NCI-H187 (cell line): ENCODE results near the gene SENP5.
A peak's percentile ranks its signal among the peaks of the same experiment; 100 is the strongest.

Experiments
- DNase-seq, 2 experiments: peaks; one replicate each; lab custom pipeline; 2025; lab: John Stamatoyannopoulos, UW

The SENP5 gene

GRCh38 chr3:196889844-196890708, 22.4 kb downstream of the SENP5 start:
- DNase-seq, result no peak

GRCh38 chr3:196894557-196895295, 27.0 kb downstream of the SENP5 start:
- DNase-seq, result no peak

DNA sequence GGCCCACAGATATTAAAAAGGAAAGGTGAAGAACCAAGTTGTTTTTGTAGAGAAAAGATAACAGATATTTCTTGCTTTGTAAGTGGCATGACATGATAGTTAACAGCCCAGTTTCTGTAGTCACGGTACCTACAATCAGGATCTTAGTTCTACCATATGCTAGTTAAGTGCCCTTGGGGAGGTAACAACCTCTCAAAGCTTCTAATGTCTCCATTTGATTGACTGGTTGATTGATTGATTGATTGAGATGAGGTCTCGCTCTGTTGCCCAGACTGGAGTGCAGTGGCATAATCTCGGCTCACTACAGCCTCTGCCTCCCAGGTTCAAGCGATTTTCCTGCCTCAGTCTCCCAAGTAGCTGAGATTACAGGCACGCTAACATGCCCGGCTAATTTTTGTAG, 28.5 kb downstream of the SENP5 start:
- no peak for DNase-seq

GRCh38 chr3:196901768-196902167, 34.0 kb downstream of the SENP5 start:
- no peak for DNase-seq

DNA sequence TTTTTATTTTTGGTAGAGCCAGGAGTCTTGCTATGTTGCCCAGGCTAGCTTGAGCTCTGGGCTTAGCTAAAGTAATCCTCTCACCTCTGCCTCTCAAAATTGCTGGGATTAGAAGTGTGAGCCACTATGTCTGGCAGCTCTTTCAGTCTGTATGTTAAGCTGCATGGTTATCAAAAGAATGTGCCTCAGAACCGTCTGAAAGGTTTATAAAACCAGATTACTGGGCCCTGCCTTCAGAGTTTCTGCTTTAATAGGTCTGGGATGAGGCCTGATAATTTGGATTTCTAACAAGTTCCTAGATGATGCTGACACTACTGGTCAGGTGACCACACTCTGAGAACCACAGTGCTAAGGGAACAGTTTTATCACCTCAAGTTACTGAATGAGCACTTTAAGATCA, 34.6 kb downstream of the SENP5 start:
- no peak for DNase-seq

DNA sequence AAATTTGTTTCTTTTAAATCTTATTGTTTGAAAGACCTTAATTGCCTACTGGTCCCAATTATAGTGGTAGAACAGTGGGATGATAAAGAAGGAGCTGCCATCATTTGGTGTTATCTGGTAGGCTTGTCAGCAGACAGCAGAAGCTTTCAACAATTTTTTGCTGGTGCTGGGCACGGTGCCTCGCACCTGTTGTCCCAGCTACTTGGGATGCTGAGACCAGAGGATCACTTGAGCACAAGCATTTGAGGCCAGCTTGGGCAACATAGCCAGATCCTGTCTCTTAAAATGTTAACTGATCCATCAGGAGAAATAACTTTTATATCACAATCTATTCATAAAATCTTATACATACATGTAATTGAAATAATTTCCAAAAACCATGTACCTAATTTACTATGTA, 36.0 kb downstream of the SENP5 start:
- DNase-seq, result no peak

DNA sequence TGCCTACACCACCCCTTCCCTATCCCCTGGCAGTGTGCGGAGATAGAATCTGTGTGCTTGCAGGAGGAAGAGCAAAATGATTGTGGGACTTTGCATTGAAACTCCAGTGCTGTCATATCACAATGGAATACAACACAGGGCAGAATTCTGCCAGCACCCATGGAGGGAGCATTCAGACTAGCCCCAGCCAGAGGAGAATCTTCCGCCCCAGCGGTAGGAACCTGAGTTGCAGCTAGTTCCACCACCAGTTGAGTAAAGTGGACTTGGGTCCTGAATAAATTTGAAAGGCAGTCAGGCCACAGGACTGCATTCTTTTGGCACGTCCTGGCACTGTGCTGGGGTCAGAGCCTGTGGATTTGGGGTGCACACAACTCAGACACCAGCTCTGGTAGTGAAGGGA, 47.1 kb downstream of the SENP5 start:
- DNase-seq, result no peak

GRCh38 chr3:196915375-196915774, 47.7 kb downstream of the SENP5 start:
- no peak for DNase-seq

DNA sequence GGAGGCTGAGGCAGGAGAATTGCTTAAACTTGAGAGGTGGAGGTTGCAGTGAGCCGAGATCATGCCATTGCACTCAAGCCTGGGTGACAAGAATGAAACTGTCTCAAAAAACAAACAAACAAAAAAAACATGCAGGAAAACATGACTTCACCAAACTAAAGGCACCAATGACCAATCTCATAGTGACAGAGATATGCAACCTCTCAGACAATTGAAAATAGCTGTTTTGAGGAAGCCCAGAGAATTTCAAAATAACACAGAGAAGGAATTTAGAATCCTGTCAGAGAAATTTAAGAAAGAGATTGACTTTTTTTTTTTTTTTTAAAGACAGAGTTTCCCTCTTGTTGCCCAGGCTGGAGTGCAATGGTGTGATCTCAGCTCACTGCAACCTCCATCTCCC, 48.5 kb downstream of the SENP5 start:
- no peak for DNase-seq

- DNase-seq, result no peak
These were observed 49.3 kb downstream of the SENP5 start for GRCh38 chr3:196916995-196917394.

- no peak for DNase-seq
These were observed 51.2 kb downstream of the SENP5 start for GRCh38 chr3:196918968-196919367.

- no peak for DNase-seq
These were observed 53.0 kb downstream of the SENP5 start for GRCh38 chr3:196920733-196921132.

GRCh38 chr3:196927571-196928453, 60.1 kb downstream of the SENP5 start:
- DNase-seq, result no peak

GRCh38 chr3:196931157-196931556, 63.4 kb downstream of the SENP5 start:
- DNase-seq, result no peak

DNA sequence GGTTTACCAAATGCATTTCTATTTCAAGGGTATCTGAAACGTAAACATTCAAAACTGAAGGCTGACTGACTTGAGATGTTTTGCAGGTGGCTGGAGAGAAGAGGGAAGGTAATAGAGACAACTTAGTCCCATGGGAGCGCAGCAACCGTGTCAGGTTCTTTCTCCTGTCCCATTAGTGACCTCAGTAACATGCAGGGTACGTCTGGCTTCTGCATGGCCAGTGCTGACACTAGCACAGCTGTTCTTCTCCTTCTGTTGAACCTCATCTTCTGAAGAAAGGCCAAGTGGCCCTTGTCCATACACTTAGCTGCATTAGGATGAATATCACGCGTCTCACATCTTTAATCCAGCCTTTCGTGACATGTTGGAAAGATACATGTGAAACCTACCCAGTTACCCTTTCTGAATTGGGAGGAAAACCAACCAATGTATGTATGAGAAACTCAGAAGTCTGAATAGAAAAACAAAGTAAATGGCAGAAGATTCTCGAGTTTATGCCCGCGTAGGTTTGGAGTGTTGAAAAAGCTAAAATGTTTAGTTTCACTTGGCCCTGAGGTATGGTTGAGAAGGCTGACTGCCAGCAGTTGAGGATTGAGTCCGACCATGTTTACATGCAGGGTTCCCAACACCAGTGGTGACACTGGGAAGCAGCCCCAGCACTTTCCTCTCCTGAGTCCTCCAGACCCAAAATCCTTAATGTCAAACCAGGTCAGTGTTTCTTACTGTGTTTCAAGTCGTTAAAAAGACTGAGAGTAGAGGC, 64.3 kb downstream of the SENP5 start:
- DNase-seq, result peak; percentile 31 to 48

- no peak for DNase-seq
These were observed 64.9 kb downstream of the SENP5 start for GRCh38 chr3:196932600-196932999.

- no peak for DNase-seq
These were observed 68.6 kb downstream of the SENP5 start for GRCh38 chr3:196936288-196936687.

DNA sequence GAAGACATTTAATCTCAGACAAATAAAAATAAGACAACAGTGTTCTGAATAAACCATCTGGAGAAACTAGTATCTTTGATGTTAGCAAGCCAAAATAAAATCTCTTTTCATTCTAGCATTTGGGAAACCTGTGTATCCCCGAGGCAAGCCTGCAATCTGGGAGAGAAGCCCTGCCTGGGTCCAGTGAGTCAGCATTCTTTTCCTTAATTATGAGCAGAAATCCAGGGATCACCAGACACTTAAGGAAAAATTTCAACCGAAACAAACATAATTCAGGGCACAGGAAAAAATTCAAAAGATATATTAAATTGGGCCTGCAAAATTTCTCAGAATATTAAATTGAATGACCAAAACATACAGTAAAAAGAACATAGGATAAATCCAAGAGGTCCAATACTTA, 70.4 kb downstream of the SENP5 start:
- no peak for DNase-seq

GRCh38 chr3:196938576-196938975, 70.9 kb downstream of the SENP5 start:
- DNase-seq, result no peak

DNA sequence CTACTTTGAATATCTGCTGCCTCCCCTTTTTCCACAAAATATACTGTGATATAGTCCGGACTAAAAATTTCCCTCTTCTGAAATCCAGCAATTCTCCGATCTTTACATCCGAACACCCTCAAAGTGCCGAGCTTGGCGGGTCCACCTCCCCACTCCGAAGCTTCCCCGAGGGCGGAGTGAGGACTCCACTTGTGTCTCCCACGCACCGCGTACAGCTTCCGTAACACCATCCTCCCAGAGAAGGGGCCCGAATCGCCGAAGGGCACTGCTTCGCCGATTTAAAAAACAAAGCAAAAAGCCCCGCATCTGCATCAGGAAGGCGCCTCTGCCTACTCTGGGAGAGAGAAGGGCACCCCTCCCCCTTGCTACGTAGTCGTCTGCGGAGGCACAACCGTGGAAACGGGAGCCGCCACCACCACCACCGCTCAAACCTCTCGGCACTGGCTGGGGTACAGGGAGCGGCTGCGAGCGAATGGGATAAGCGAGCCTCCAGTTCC, 74.1 kb downstream of the SENP5 start:
- no peak for DNase-seq

GRCh38 chr3:196942226-196942914, 74.7 kb downstream of the SENP5 start, which contains the start of gene NCBP2:
TSS of gene NCBP2 (minus strand) at chr3:196942528. CDS start at chr3:196942503, 25 bp downstream.
- peak; percentile 91 to 97 for DNase-seq
